ENCODE data around the gene TOMM6. TPM values are rescaled to one million over a fixed set of nuclear protein-coding genes. Genes with fewer than 3 reads are reported as not detected.
A peak's percentile ranks its signal among the peaks of the same experiment; 100 is the strongest.

TOMM6 gene
- total RNA-seq, 1 donor from 2014 or later = 42.5 TPM

DNA sequence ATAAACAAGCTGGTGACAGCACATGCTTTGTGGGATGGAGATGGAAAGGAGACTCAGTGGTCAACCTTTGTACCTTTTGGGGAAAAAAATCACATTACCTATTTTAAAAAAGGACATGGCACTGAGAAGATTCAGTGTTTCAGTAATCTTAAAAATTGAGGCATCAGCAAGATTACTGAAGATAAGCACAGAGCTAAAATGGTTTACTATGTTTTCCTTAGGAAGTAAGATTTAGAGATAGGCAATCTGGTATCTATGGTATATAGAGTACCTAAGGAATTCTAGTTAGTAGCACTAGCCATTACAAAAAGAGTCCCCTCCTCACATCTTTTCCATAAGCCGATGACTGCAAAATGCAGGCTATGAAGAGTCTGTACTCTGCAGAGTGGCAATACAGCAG, 35.7 kb downstream of the TOMM6 start:
- DNase-seq (ENCODE audit: low read depth in 2 of 2) = no peak

DNA sequence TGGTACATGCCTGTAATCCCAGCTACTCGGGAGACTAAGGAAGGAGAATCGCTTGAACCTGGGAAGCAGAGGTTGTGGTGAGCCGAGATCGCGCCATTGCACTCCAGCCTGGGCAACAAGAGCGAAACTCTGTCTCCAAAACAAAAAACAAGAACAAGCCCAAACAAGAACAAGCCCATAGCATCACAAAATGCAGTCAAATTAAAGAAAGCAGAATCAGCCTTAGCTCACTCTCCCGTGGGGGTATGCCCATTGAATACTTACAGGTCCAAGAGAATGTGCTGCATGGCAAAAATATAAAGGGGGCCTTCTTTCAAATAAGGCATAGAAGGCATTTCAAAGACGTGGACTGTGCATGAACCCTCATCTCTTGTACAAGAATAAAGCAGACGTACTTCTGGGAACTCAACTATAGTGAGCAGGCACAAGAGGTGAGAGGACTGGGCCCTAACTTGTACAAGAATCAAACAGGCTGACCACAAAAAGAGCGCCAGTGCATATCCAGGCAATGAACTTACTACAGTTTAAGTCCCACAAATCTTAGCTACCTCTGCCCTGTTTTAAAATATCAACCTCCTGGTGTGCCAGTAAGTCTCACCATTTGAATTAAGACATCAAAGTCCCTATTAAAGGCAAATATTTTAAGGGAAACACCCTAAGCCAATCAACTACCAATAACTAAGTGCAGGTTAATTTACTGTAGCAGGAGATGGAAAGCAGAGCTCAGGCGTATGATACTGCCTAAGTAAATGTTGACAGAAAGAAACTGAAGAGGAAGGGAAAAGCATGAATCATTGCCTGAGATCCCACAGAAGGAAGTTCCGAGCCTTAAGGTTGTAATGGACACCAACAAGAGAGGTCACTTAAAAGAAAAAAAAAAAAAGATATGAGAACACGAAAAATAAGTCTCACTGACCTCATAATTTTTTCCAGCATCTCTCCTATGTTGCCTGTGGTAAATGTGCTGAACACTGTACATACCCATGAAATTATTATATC, 37.4 kb downstream of the TOMM6 start:
- DNase-seq (ENCODE audit: low read depth in 2 of 2) = peak in 1 of 2 donors; percentile 91

DNA sequence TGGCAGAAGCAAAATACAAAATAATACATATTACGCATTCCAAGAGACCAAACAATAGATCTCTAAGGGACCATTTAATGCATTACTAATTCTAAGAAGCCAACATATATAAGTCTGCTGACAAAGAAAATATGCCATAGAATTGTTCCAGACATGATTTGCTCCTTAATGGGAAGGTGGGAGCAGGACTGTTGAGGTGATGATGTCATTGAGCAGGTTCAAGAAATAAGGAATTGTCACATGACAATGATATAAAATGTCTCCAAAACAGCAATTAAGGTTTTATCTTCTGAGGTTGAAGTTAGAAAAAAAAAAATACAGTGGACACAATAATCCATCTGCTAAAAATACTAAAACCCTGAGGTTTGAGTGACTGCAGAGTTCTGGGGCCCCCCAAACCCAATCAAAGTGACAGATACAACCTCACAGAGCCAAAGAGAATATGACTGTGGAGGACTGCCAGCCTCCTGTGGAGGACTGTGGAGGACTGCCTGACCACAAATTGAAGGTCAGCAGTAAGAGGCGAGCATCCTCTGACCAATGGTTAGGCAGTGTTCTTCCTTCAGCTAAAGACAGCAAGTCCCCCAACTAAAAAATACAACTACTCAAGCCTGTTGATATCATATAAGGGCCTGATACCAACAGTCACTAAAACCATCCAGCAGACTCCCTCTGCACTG, 39.0 kb downstream of the TOMM6 start:
- no peak for DNase-seq (ENCODE audit: low read depth in 2 of 2)

DNA sequence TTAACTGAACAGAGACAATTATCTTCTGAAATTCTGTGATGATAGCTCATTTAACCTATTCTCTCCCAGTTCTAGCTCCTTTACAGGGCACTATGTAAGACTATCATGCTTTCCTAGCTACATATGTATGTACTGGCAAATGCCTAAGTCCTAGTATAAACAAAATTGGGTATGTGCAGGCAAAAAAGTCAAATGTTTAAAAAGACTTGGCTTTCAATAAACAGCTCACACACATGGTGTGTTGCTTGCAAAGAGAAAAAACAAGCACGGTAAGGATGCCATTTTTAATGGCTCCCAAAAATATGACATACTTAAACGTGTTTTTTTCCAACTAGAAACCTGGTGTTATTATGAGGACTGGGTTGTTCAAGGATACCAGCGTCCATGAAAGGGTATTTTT, 44.8 kb downstream of the TOMM6 start:
- no peak for DNase-seq (ENCODE audit: low read depth in 2 of 2)

DNA sequence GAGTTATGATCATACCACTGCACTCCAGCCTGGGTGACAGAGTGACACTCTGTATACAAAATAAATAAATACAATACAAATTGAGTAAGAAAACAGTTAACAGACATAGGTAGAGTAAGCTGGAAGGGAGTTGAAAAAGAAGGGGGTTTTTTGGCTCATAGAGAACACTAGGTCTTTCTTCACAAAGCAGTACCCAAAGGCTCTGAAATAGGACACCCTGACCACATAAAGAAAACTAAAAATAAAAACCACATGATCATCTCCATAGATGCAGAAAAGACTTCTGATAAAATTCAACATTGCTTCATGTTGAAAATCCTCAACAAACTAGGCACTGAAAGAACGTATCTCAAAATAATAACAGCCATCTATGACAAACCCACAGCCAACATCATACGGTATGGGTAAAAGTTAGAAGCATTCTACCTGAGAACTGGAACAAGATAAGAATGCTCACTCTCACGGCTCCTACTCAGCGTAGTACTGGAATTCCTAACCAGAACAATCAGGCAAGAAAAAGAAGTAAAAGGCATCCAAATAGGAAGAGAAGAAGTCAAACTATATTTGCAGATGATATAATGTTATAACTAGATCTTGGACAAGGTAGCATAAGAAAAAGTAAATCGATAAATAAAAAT, 48.6 kb downstream of the TOMM6 start:
- no peak for DNase-seq (ENCODE audit: low read depth in 2 of 2)

DNA sequence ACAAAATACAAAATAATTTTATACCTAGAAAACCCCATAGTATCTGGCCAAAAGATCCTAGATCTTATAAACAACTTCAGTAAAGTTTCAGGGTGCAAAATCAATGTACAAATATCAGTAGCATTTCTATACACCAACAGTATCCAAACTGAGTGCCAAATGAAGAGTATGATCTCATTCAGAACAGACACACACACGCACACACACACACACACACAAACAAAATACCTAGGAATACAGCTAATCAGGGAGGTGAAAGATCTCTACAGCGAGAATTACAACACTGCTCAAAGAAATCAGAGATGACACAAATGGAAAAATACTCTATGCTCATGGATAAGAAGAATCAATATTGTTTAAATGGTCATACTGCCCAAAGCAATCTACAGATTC, 49.2 kb downstream of the TOMM6 start:
- DNase-seq (ENCODE audit: low read depth in 2 of 2) = no peak

Other genes with a start within 250 kb of the TOMM6 start
- gene FOXP4, start 241.3 kb upstream of the TOMM6 start, total RNA-seq = 3.3 and 4.6 TPM in 2 replicates
- 44.0 and 49.5 TPM in 2 replicates for gene MDFI, start 149.2 kb upstream of the TOMM6 start, total RNA-seq
- 5.0 and 6.0 TPM in 2 replicates for gene TFEB, start 52.1 kb upstream of the TOMM6 start, total RNA-seq
- gene PGC, start 40.3 kb upstream of the TOMM6 start, total RNA-seq = not detected in 2 replicates
- gene FRS3, start 7.8 kb upstream of the TOMM6 start, total RNA-seq = 0.60 and 0.65 TPM in 2 replicates
- gene PRICKLE4, start 6.9 kb upstream of the TOMM6 start, total RNA-seq = 5.2 and 6.7 TPM in 2 replicates
- 1.3 and 1.4 TPM in 2 replicates for gene USP49, start 107.7 kb downstream of the TOMM6 start, total RNA-seq
- gene MED20, start 133.4 kb downstream of the TOMM6 start, total RNA-seq = 19.4 and 22.6 TPM in 2 replicates
- gene BYSL, start 133.8 kb downstream of the TOMM6 start, total RNA-seq = 12.6 and 15.1 TPM in 2 replicates
- 37.9 and 39.7 TPM in 2 replicates for gene CCND3, start 154.1 kb downstream of the TOMM6 start, total RNA-seq

All from lung microvascular endothelial cell (primary cell).